ENCODE data around the gene GSX1.

The GSX1 gene

GRCh38 chr13:27826379-27827353, 34.4 kb downstream of the GSX1 start:
- Histone ChIP-seq H3K18ac (ENCODE audit: low read length) (no peak overlapping the region), H2BK120ac (ENCODE audit: low read depth, low read length) (no peak overlapping the region), H3K27me3 (ENCODE audit: insufficient read depth, low read length, poor library complexity) (peaks cover 46% of the 10 kb centered on the region), H3K23ac (ENCODE audit: low read length) (no peak overlapping the region), H3K27ac (ENCODE audit: low read depth, low read length) (no peak overlapping the region), H3K36me3 (ENCODE audit: control insufficient read depth, insufficient read depth, low read length) (no peaks in the 10 kb centered on the region), H3K4me2 (ENCODE audit: low read length) (peak overlapping the region; percentile 83), H3K79me2 (ENCODE audit: control insufficient read depth, insufficient read depth, low read length) (no peaks in the 10 kb centered on the region), H2AK5ac (ENCODE audit: low read length) (no peak overlapping the region), H4K5ac (ENCODE audit: low read length) (no peak overlapping the region), H4K8ac (ENCODE audit: low read depth, low read length) (no peak overlapping the region), H3K4me3 (ENCODE audit: low read length) (no peak overlapping the region), H3K79me1 (ENCODE audit: low read length) (no peaks in the 10 kb centered on the region), H2BK5ac (ENCODE audit: low read length) (no peak overlapping the region), H2BK15ac (replicated peaks; ENCODE audit: low read depth) (no peak overlapping the region), H3K56ac (ENCODE audit: low read length) (peak overlapping the region; percentile 42), H3K4me1 (ENCODE audit: control insufficient read depth, low read depth, low read length) (no peaks in the 10 kb centered on the region), H3K4ac (ENCODE audit: low read depth, low read length) (no peak overlapping the region), H3K9ac (ENCODE audit: low read length) (peak overlapping the region; percentile 44)
- peak; percentile 90 for DNase-seq
- no CpG with 5 or more reads among the region's 30 CpGs for WGBS (ENCODE audit: extremely low coverage, insufficient coverage, low lambda C conversion rate)

- Histone ChIP-seq H3K79me1 (ENCODE audit: low read length) (no peaks in the 10 kb centered on the region), H2AK5ac (ENCODE audit: low read length) (no peak overlapping the region), H3K4me3 (ENCODE audit: low read length) (no peak overlapping the region), H3K9ac (ENCODE audit: low read length) (no peak overlapping the region), H3K56ac (ENCODE audit: low read length) (no peak overlapping the region), H3K36me3 (ENCODE audit: control insufficient read depth, insufficient read depth, low read length) (no peaks in the 10 kb centered on the region), H4K5ac (ENCODE audit: low read length) (no peak overlapping the region), H3K18ac (ENCODE audit: low read length) (no peak overlapping the region), H3K79me2 (ENCODE audit: control insufficient read depth, insufficient read depth, low read length) (no peaks in the 10 kb centered on the region), H3K27me3 (ENCODE audit: insufficient read depth, low read length, poor library complexity) (peaks cover 36% of the 10 kb centered on the region), H3K27ac (ENCODE audit: low read depth, low read length) (no peak overlapping the region), H2BK120ac (ENCODE audit: low read depth, low read length) (no peak overlapping the region), H4K8ac (ENCODE audit: low read depth, low read length) (no peak overlapping the region), H3K4ac (ENCODE audit: low read depth, low read length) (no peak overlapping the region), H3K23ac (ENCODE audit: low read length) (no peak overlapping the region), H2BK5ac (ENCODE audit: low read length) (no peak overlapping the region), H2BK15ac (replicated peaks; ENCODE audit: low read depth) (no peak overlapping the region), H3K4me2 (ENCODE audit: low read length) (no peak overlapping the region), H3K4me1 (ENCODE audit: control insufficient read depth, low read depth, low read length) (no peaks in the 10 kb centered on the region)
- no peak for DNase-seq
- no CpG with 5 or more reads among the region's 4 CpGs for WGBS (ENCODE audit: extremely low coverage, insufficient coverage, low lambda C conversion rate)
Observed at GRCh38 chr13:27827646-27828045, 35.4 kb downstream of the GSX1 start.

GRCh38 chr13:27830010-27830409, 37.7 kb downstream of the GSX1 start:
- Histone ChIP-seq H2BK15ac (replicated peaks; ENCODE audit: low read depth) (no peak overlapping the region), H2AK5ac (ENCODE audit: low read length) (no peak overlapping the region), H3K18ac (ENCODE audit: low read length) (no peak overlapping the region), H3K56ac (ENCODE audit: low read length) (no peak overlapping the region), H3K4me2 (ENCODE audit: low read length) (no peak overlapping the region), H3K4me1 (ENCODE audit: control insufficient read depth, low read depth, low read length) (no peaks in the 10 kb centered on the region), H3K79me1 (ENCODE audit: low read length) (no peaks in the 10 kb centered on the region), H3K23ac (ENCODE audit: low read length) (no peak overlapping the region), H3K27ac (ENCODE audit: low read depth, low read length) (no peak overlapping the region), H3K4ac (ENCODE audit: low read depth, low read length) (no peak overlapping the region), H4K5ac (ENCODE audit: low read length) (no peak overlapping the region), H3K79me2 (ENCODE audit: control insufficient read depth, insufficient read depth, low read length) (no peaks in the 10 kb centered on the region), H3K36me3 (ENCODE audit: control insufficient read depth, insufficient read depth, low read length) (no peaks in the 10 kb centered on the region), H3K4me3 (ENCODE audit: low read length) (no peak overlapping the region), H2BK120ac (ENCODE audit: low read depth, low read length) (no peak overlapping the region), H2BK5ac (ENCODE audit: low read length) (no peak overlapping the region), H4K8ac (ENCODE audit: low read depth, low read length) (no peak overlapping the region), H3K27me3 (ENCODE audit: insufficient read depth, low read length, poor library complexity) (peaks cover 13% of the 10 kb centered on the region), H3K9ac (ENCODE audit: low read length) (no peak overlapping the region)
- WGBS (ENCODE audit: extremely low coverage, insufficient coverage, low lambda C conversion rate): no CpG with 5 or more reads among the region's 25 CpGs
- DNase-seq: peak; percentile 57

- no peak overlapping the region for H2AK5ac ChIP-seq (ENCODE audit: low read length)
- no peak overlapping the region for H3K4ac ChIP-seq (ENCODE audit: low read depth, low read length)
- no peak overlapping the region for H3K56ac ChIP-seq (ENCODE audit: low read length)
- H4K8ac ChIP-seq (ENCODE audit: low read depth, low read length): no peak overlapping the region
- no peak for DNase-seq
- no peaks in the 10 kb centered on the region for H3K4me1 ChIP-seq (ENCODE audit: control insufficient read depth, low read depth, low read length)
- no CpG with 5 or more reads among the region's 7 CpGs for WGBS (ENCODE audit: extremely low coverage, insufficient coverage, low lambda C conversion rate)
- H3K36me3 ChIP-seq (ENCODE audit: control insufficient read depth, insufficient read depth, low read length): no peaks in the 10 kb centered on the region
- H3K27ac ChIP-seq (ENCODE audit: low read depth, low read length): no peak overlapping the region
- H4K5ac ChIP-seq (ENCODE audit: low read length): no peak overlapping the region
- H3K4me3 ChIP-seq (ENCODE audit: low read length): no peak overlapping the region
- no peak overlapping the region for H3K4me2 ChIP-seq (ENCODE audit: low read length)
- H3K23ac ChIP-seq (ENCODE audit: low read length): no peak overlapping the region
- H3K79me1 ChIP-seq (ENCODE audit: low read length): no peaks in the 10 kb centered on the region
- no peak overlapping the region for H3K9ac ChIP-seq (ENCODE audit: low read length)
- H2BK5ac ChIP-seq (ENCODE audit: low read length): no peak overlapping the region
- H3K27me3 ChIP-seq (ENCODE audit: insufficient read depth, low read length, poor library complexity): peaks cover 4% of the 10 kb centered on the region
- no peak overlapping the region for H2BK120ac ChIP-seq (ENCODE audit: low read depth, low read length)
- H3K79me2 ChIP-seq (ENCODE audit: control insufficient read depth, insufficient read depth, low read length): no peaks in the 10 kb centered on the region
- no peak overlapping the region for H2BK15ac ChIP-seq (replicated peaks; ENCODE audit: low read depth)
- no peak overlapping the region for H3K18ac ChIP-seq (ENCODE audit: low read length)
Observed at GRCh38 chr13:27833206-27833605, 40.9 kb downstream of the GSX1 start.

GRCh38 chr13:27834095-27834494, 41.8 kb downstream of the GSX1 start:
- H2BK120ac ChIP-seq (ENCODE audit: low read depth, low read length): no peak overlapping the region
- no peak overlapping the region for H2BK15ac ChIP-seq (replicated peaks; ENCODE audit: low read depth)
- H3K4ac ChIP-seq (ENCODE audit: low read depth, low read length): no peak overlapping the region
- no peak overlapping the region for H3K9ac ChIP-seq (ENCODE audit: low read length)
- H3K23ac ChIP-seq (ENCODE audit: low read length): no peak overlapping the region
- no peak overlapping the region for H3K18ac ChIP-seq (ENCODE audit: low read length)
- no peaks in the 10 kb centered on the region for H3K36me3 ChIP-seq (ENCODE audit: control insufficient read depth, insufficient read depth, low read length)
- H3K4me2 ChIP-seq (ENCODE audit: low read length): no peak overlapping the region
- H3K79me1 ChIP-seq (ENCODE audit: low read length): no peaks in the 10 kb centered on the region
- no peak for DNase-seq
- no peak overlapping the region for H3K56ac ChIP-seq (ENCODE audit: low read length)
- no peak overlapping the region for H4K5ac ChIP-seq (ENCODE audit: low read length)
- no peak overlapping the region for H3K27ac ChIP-seq (ENCODE audit: low read depth, low read length)
- no peak overlapping the region for H2BK5ac ChIP-seq (ENCODE audit: low read length)
- H4K8ac ChIP-seq (ENCODE audit: low read depth, low read length): no peak overlapping the region
- WGBS (ENCODE audit: extremely low coverage, insufficient coverage, low lambda C conversion rate): no CpG with 5 or more reads among the region's 6 CpGs
- no peak overlapping the region for H2AK5ac ChIP-seq (ENCODE audit: low read length)
- H3K4me3 ChIP-seq (ENCODE audit: low read length): no peak overlapping the region
- no peaks in the 10 kb centered on the region for H3K27me3 ChIP-seq (ENCODE audit: insufficient read depth, low read length, poor library complexity)
- no peaks in the 10 kb centered on the region for H3K4me1 ChIP-seq (ENCODE audit: control insufficient read depth, low read depth, low read length)
- H3K79me2 ChIP-seq (ENCODE audit: control insufficient read depth, insufficient read depth, low read length): no peaks in the 10 kb centered on the region

Measured in mesendoderm (in vitro differentiated cells).